K562 (cell line): ENCODE measurements around the gene CD300C. TPM values are rescaled to one million over a fixed set of nuclear protein-coding genes. Genes with fewer than 3 reads are reported as not detected.

Source experiments
- ARID3B ChIP-seq: fragments of 250-450 bp; sonication (Bioruptor Pico); IDR thresholded peaks from 2 replicates; pipeline ENCODE4 v1.4.0; 2020; ENCODE audit warnings: borderline replicate concordance
- DNMT1 ChIP-seq: fragments of 450-650 bp; IDR thresholded peaks from 2 replicates; pipeline ENCODE4 v1.6.1; 2016; ENCODE audit warnings: antibody characterized with exemption, mild to moderate bottlenecking
- EHMT2 ChIP-seq: fragments of 450-650 bp; IDR thresholded peaks from 2 replicates; pipeline ENCODE4 v1.6.1; 2018; ENCODE audit warnings: antibody characterized with exemption
- ELF4 ChIP-seq: fragments of 450-650 bp; formaldehyde crosslinking; IDR thresholded peaks from 2 replicates; pipeline ENCODE4 v1.4.0; 2022; ENCODE audit warnings: missing genetic modification characterization
- EP400 ChIP-seq: fragments of 450-650 bp; IDR thresholded peaks from 2 replicates; pipeline ENCODE4 v1.6.1; 2017; ENCODE audit warnings: antibody characterized with exemption, mild to moderate bottlenecking, moderate library complexity
- HINFP ChIP-seq: fragments of 450-650 bp; conservative IDR thresholded peaks from 2 replicates; pipeline ENCODE4 v1.6.1; 2016; ENCODE audit warnings: missing genetic modification characterization, low read depth, mild to moderate bottlenecking, control low read depth, missing compliant biosample characterization
- JUND ChIP-seq, 2 experiments: IDR thresholded peaks; 2 replicates in 1 of 2; 3 replicates in 1 of 2; pipeline ENCODE4 v1.6.1; 2011; ENCODE audit warnings: borderline replicate concordance in 2 of 2, low read depth in 2 of 2, low read length in 2 of 2, improper control_type of control experiment in 1 of 2, missing biosample characterization in 1 of 2, missing genetic modification characterization in 1 of 2, missing genetic modification reagents in 1 of 2
- L3MBTL2 ChIP-seq: fragments of 450-650 bp; IDR thresholded peaks from 2 replicates; pipeline ENCODE4 v1.6.1; 2016; ENCODE audit warnings: mild to moderate bottlenecking, moderate library complexity
- MAFF ChIP-seq: IDR thresholded peaks from 2 replicates; pipeline ENCODE4 v1.6.1; 2012; ENCODE audit warnings: low read length, improper control_type of control experiment
- MEF2D ChIP-seq: conservative IDR thresholded peaks from 2 replicates; pipeline ENCODE4 v1.6.1; 2016; ENCODE audit warnings: low read depth, missing genetic modification characterization, missing compliant biosample characterization
- NELFE ChIP-seq: IDR thresholded peaks from 2 replicates; pipeline ENCODE4 v1.6.1; 2011; ENCODE audit warnings: mild to moderate bottlenecking; ENCODE audit not compliant: insufficient read depth, insufficient read length
- NR4A1 ChIP-seq, 2 experiments: fragments of 250-450 bp in 1 of 2; fragments of 450-650 bp in 1 of 2; sonication (Bioruptor Pico) in 1 of 2; IDR thresholded peaks; 2 replicates each; pipeline versions ENCODE4 v1.4.0 to v1.6.1; 2016 to 2020; ENCODE audit warnings: mild to moderate bottlenecking in 2 of 2, missing compliant biosample characterization in 1 of 2, missing genetic modification characterization in 1 of 2, moderate library complexity in 1 of 2
- PHF20 ChIP-seq: fragments of 450-650 bp; IDR thresholded peaks from 2 replicates; pipeline ENCODE4 v1.6.1; 2018; ENCODE audit not compliant: partially characterized antibody
- PKNOX1 ChIP-seq: fragments of 450-650 bp; IDR thresholded peaks from 2 replicates; pipeline ENCODE4 v1.6.1; 2016
- SP1 ChIP-seq: sonication (generic); formaldehyde crosslinking; IDR thresholded peaks from 2 replicates; pipeline ENCODE4 v1.8.1; 2022; ENCODE audit warnings: mild to moderate bottlenecking, missing genetic modification reagents
- TGIF2 ChIP-seq: sonication (generic); formaldehyde crosslinking; IDR thresholded peaks from 2 replicates; pipeline ENCODE4 v1.8.1; 2022; ENCODE audit warnings: mild to moderate bottlenecking, missing genetic modification reagents, moderate library complexity
- YY1 ChIP-seq, 3 experiments: IDR thresholded peaks; 2 replicates each; pipeline ENCODE4 v1.6.1; 2011; ENCODE audit warnings: low read length in 2 of 3, mild to moderate bottlenecking in 2 of 3, moderate library complexity in 2 of 3, borderline replicate concordance in 1 of 3, control low read depth in 1 of 3, low read depth in 1 of 3; ENCODE audit not compliant: insufficient read depth in 3 of 3, insufficient replicate concordance in 2 of 3, control insufficient read depth in 1 of 3, insufficient read length in 1 of 3; ENCODE audit errors: extremely low read depth in 1 of 3
- ZKSCAN8 ChIP-seq: fragments of 200-800 bp; sonication (Bioruptor generic); IDR thresholded peaks from 2 replicates; pipeline ENCODE4 v1.6.1; 2016; ENCODE audit warnings: missing genetic modification characterization, missing compliant biosample characterization
- ZNF212 ChIP-seq: fragments of 450-650 bp; formaldehyde crosslinking; IDR thresholded peaks from 2 replicates; pipeline ENCODE4 v1.4.0; 2020; ENCODE audit warnings: mild to moderate bottlenecking
- ZNF77 ChIP-seq: fragments of 250-450 bp; sonication (Bioruptor Pico); IDR thresholded peaks from 2 replicates; pipeline ENCODE4 v1.5.0; 2020
- polyA plus RNA-seq, 8 experiments: library from polyadenylated mRNA; depleted of rRNA in 4 of 8; stranded (reverse) in 5 of 8; unstranded in 3 of 8; fragments of >200 nt; fragmentation: Nextera tagmentation in 2 of 8; fragmentation: Illumina TruSeq in 1 of 8; extraction: Ambion mirVana in 2 of 8; extraction: Trizol in 1 of 8; gene quantifications; 2 replicates each; pipeline versions ENCODE4 v1.2.1 to v1.2.3, GENCODE V29; 2011 to 2014; ENCODE audit warnings: inconsistent platforms in 1 of 8, missing spikeins in 1 of 8
- total RNA-seq, 7 experiments: library from RNA; depleted of rRNA in 6 of 7; stranded (reverse); fragments of >200 nt in 6 of 7; fragmentation: Illumina TruSeq in 2 of 7; extraction: Trizol in 2 of 7; gene quantifications; 2 replicates each; pipeline versions ENCODE4 v1.2.1 to v1.2.3, GENCODE V29; 2011 to 2021; ENCODE audit warnings: low replicate concordance in 1 of 7
- TF ChIP-seq, protein P1 (sequence below), 2 experiments: fragments of 450-650 bp; IDR thresholded peaks; 2 replicates each; pipeline ENCODE4 v1.6.1; 2016
- TF ChIP-seq, protein P2 (sequence below): sonication (generic); formaldehyde crosslinking; IDR thresholded peaks from 2 replicates; pipeline ENCODE4 v1.9.0; 2022; ENCODE audit warnings: mild to moderate bottlenecking, missing genetic modification reagents

Gene CD300C
- total and polyA plus RNA-seq, 9 of the 15 experiments (the other 6 are each of a cell fraction or from before 2014, with no cell fraction given) = 0.04 to 0.16 (median 0.07) TPM; not detected in 6

DNA sequence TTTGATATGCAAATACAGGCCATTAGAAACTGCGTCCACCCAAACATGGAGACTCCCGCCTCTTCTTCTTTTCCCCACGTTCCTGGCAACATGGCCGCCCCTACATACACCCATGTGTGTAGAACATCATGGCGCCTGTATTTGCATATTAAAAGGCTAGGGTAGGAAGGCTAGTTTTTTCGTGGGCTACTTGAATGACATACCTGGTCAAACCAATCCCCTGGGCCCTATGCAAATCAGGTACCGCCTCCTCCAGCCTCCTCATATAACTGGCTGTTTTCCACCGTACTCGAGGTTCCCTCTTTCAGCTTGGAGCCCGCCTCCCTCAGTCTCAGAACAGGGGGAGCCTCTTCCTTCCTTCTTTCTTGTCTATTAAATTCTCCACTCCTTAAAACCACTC is 13.8 kb downstream of the CD300C start (continued):
- TF ChIP-seq YY1 (IDR thresholded peaks at IDR 0.05; ENCODE audit: borderline replicate concordance in 1 of 3, control insufficient read depth in 1 of 3, extremely low read depth in 1 of 3, insufficient read depth in 3 of 3, insufficient read length in 1 of 3, insufficient replicate concordance in 2 of 3, low read depth in 1 of 3, low read length in 2 of 3) = peak; percentile 47 to 91 (median 74)
- TF ChIP-seq JUND (IDR thresholded peaks at IDR 0.05; ENCODE audit: borderline replicate concordance, low read depth, low read length) = no peak
- no peak for TF ChIP-seq JUND (tag; IDR thresholded peaks at IDR 0.05; ENCODE audit: borderline replicate concordance, low read depth, low read length)
- no peak for TF ChIP-seq NR4A1 (CRISPR knock-in tag; IDR thresholded peaks at IDR 0.05)
- TF ChIP-seq NR4A1 (tag; IDR thresholded peaks at IDR 0.05) = no peak
- no peak for TF ChIP-seq MEF2D
- TF ChIP-seq PKNOX1 = peak; percentile 88
- no peak for TF ChIP-seq ZNF77 (CRISPR knock-in tag)
- no peak for TF ChIP-seq ZNF212 (CRISPR knock-in tag)
- peak; percentile 44; the same call in 1 of the 2 replicates for TF ChIP-seq EHMT2
- TF ChIP-seq SP1 (CRISPR knock-in tag) = no peak
- no peak for TF ChIP-seq HINFP
- TF ChIP-seq MAFF = no peak
- TF ChIP-seq PHF20 = no peak
- TF ChIP-seq, protein P1, sequence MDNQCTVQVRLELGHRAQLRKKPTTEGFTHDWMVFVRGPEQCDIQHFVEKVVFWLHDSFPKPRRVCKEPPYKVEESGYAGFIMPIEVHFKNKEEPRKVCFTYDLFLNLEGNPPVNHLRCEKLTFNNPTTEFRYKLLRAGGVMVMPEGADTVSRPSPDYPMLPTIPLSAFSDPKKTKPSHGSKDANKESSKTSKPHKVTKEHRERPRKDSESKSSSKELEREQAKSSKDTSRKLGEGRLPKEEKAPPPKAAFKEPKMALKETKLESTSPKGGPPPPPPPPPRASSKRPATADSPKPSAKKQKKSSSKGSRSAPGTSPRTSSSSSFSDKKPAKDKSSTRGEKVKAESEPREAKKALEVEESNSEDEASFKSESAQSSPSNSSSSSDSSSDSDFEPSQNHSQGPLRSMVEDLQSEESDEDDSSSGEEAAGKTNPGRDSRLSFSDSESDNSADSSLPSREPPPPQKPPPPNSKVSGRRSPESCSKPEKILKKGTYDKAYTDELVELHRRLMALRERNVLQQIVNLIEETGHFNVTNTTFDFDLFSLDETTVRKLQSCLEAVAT (IDR thresholded peaks at IDR 0.05) = no peak
- TF ChIP-seq NELFE = no peak
- TF ChIP-seq, protein P2, sequence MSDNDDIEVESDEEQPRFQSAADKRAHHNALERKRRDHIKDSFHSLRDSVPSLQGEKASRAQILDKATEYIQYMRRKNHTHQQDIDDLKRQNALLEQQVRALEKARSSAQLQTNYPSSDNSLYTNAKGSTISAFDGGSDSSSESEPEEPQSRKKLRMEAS (CRISPR knock-in tag) = peak; percentile 54; the same call in 1 of the 2 replicates
- no peak for TF ChIP-seq DNMT1
- 0 out of 2 replicates have a peak, but pooled peaks have one; percentile 18 for TF ChIP-seq EP400
- no peak for TF ChIP-seq TGIF2
- TF ChIP-seq L3MBTL2 = peak; percentile 61; the same call in 1 of the 2 replicates
- TF ChIP-seq ZKSCAN8 (CRISPR knock-in tag) = no peak
- TF ChIP-seq ARID3B = no peak
- no peak for TF ChIP-seq ELF4
